Mesothelial cell of epicardium (in vitro differentiated cells): ENCODE data around the gene GRID1. TPM values are rescaled to one million over a fixed set of nuclear protein-coding genes. Genes with fewer than 3 reads are reported as not detected.

ENCODE experiments used
- DNase-seq, 2 experiments: peaks; one replicate each; pipeline ENCODE4 v3.0.0; 2021; ENCODE audit warnings: low spot score in 2 of 2; ENCODE audit not compliant: unreplicated experiment in 2 of 2
- H3K27ac Mint-ChIP-seq: 2 replicates; pipeline ENCODE4 v1.8.0; 2021; ENCODE audit warnings: mixed read lengths
- H3K27me3 Mint-ChIP-seq: 2 replicates; pipeline ENCODE4 v1.8.0; 2021; ENCODE audit warnings: low read depth, mixed read lengths
- H3K36me3 Mint-ChIP-seq: 2 replicates; pipeline ENCODE4 v1.8.0; 2021; ENCODE audit warnings: mixed read lengths
- H3K4me1 Mint-ChIP-seq: 2 replicates; pipeline ENCODE4 v1.8.0; 2021; ENCODE audit warnings: mixed read lengths
- H3K4me3 Mint-ChIP-seq: 2 replicates; pipeline ENCODE4 v1.8.0; 2021; ENCODE audit warnings: mild to moderate bottlenecking, moderate library complexity, mixed read lengths
- H3K9me3 Mint-ChIP-seq: 2 replicates; pipeline ENCODE4 v1.8.0; 2021; ENCODE audit warnings: mixed read lengths
- CTCF ChIP-seq: fragments of 200-600 bp; sonication (generic); IDR thresholded peaks from one replicate; pipeline ENCODE4 v1.5.0; 2021; ENCODE audit warnings: antibody characterized with exemption; ENCODE audit not compliant: unreplicated experiment
- total RNA-seq: library from RNA; stranded (reverse); gene quantifications from 3 replicates; pipeline ENCODE4 v1.2.1, GENCODE V29; 2021

GRID1 gene
- 0.11 to 0.54 TPM (median 0.22 TPM) in 3 replicates for total RNA-seq

- no peak within 1 kb of the TSS for H3K27ac Mint-ChIP-seq
- H3K36me3 Mint-ChIP-seq, result no peaks in the 10 kb centered on the region
- peaks cover 88% of the 10 kb centered on the region for H3K27me3 Mint-ChIP-seq
- DNase-seq, result no peak
- no peaks in the 10 kb centered on the region for H3K9me3 Mint-ChIP-seq
- peak within 1 kb of the TSS; percentile 59 for H3K4me3 Mint-ChIP-seq
- H3K4me1 Mint-ChIP-seq, result peaks cover 17% of the 10 kb centered on the region
- no peak for TF ChIP-seq CTCF
Observed at GRCh38 chr10:86366033-86366901, at the start of gene GRID1. Gene GRID1, minus strand, starts transcription at chr10:86366795.

GRCh38 chr10:86415583-86415982, 49.0 kb upstream of the GRID1 start:
- Mint-ChIP-seq H3K4me1 (peaks cover 5% of the 10 kb centered on the region), H3K9me3 (peaks cover 6% of the 10 kb centered on the region), H3K27me3 (peaks cover 36% of the 10 kb centered on the region), H3K36me3 (peaks cover 2% of the 10 kb centered on the region), H3K4me3 (no peak overlapping the region), H3K27ac (no peak overlapping the region)
- TF ChIP-seq CTCF, result no peak
- no peak for DNase-seq

GRCh38 chr10:86415116-86415515, 48.5 kb upstream of the GRID1 start:
- peaks cover 8% of the 10 kb centered on the region for H3K9me3 Mint-ChIP-seq
- no peak for TF ChIP-seq CTCF
- peaks cover 32% of the 10 kb centered on the region for H3K27me3 Mint-ChIP-seq
- peaks cover 2% of the 10 kb centered on the region for H3K36me3 Mint-ChIP-seq
- peaks cover 5% of the 10 kb centered on the region for H3K4me1 Mint-ChIP-seq
- H3K4me3 Mint-ChIP-seq, result no peak overlapping the region
- DNase-seq, result no peak
- no peak overlapping the region for H3K27ac Mint-ChIP-seq

GRCh38 chr10:86413046-86413728, 46.6 kb upstream of the GRID1 start:
- H3K36me3 Mint-ChIP-seq, result peaks cover 2% of the 10 kb centered on the region
- H3K27me3 Mint-ChIP-seq, result peaks cover 23% of the 10 kb centered on the region
- H3K4me3 Mint-ChIP-seq, result no peak overlapping the region
- no peak for TF ChIP-seq CTCF
- H3K4me1 Mint-ChIP-seq, result peaks cover 5% of the 10 kb centered on the region
- H3K9me3 Mint-ChIP-seq, result peaks cover 8% of the 10 kb centered on the region
- DNase-seq, result no peak
- no peak overlapping the region for H3K27ac Mint-ChIP-seq

- peaks cover 8% of the 10 kb centered on the region for H3K9me3 Mint-ChIP-seq
- no peak for DNase-seq
- H3K27me3 Mint-ChIP-seq, result peaks cover 22% of the 10 kb centered on the region
- H3K27ac Mint-ChIP-seq, result no peak overlapping the region
- TF ChIP-seq CTCF, result no peak
- H3K36me3 Mint-ChIP-seq, result peaks cover 2% of the 10 kb centered on the region
- no peak overlapping the region for H3K4me3 Mint-ChIP-seq
- H3K4me1 Mint-ChIP-seq, result peaks cover 5% of the 10 kb centered on the region
Observed at GRCh38 chr10:86411852-86412560, 45.4 kb upstream of the GRID1 start.
